ENCODE results near the gene LILRA1. TPM values are rescaled to one million over a fixed set of nuclear protein-coding genes. Genes with fewer than 3 reads are reported as not detected.
"Not testable (repeated sequence)": the region's sequence is repeated elsewhere in the genome, so short reads cannot be mapped to it uniquely, and the experiment has no call there.

The LILRA1 gene
- polyA plus RNA-seq, 12 donors = 0.11 to 1.7 (median 0.43) TPM; not detected in 2

- DNase-seq = no peak
Observed at GRCh38 chr19:54576411-54576976, 16.9 kb upstream of the LILRA1 start.

DNA sequence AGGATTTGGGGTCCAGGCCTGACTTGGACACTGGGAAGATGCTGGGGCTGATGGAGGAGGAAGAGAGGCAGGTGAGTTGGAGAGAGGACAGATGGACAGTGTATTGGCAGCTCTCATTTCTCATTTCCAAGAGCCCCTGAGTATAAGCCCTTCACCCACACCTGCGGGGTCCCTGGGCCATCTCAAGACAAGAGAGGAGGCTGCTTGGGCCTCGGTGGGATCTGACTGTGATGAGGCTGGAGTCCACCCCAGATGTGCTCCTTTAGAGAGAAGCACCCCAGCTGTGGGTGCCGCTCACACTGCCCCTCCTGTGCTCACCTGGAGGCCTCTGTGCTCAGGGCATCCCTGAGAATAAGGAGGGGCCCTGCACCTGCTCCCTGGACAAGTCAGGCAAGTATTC is 16.1 kb upstream of the LILRA1 start:
- DNase-seq = no peak

DNA sequence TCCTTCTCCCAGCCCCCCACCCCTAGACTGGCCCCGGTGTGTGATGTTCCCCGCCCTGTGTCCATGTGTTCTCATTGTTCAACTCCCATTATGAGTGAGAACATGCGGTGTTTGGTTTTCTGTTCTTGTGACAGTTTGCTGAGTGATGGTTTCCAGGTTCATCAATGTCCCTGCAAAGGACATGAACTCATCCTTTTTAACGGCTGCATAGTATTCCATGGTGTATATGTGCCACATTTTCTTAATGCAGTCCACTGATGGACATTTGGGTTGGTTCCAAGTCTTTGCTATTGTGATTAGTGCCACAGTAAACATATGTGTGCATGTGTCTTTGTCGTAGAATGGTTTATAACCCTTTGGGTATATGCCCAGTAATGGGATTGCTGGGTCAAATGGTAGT is 15.2 kb upstream of the LILRA1 start:
- DNase-seq = not testable (repeated sequence)

DNA sequence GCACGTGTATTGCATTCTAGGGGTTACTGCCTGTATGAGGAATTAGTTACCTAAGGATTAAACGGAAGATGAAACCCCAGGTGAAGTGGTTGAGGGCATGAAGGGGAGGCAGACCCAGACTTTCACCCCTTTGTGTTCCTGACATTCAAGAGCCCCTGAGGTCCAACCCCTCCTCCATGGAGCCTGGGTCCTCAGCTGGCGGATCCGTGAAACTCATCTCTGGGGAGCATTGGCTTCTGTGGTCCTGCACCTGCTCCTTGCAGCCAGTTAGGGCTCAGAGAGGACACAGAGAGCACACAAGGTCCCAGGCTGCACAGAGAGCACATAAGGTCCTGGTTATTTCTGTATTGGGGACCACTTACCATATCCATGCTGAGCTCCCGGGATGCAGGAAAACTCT is 7.0 kb upstream of the LILRA1 start:
- no peak for DNase-seq

GRCh38 chr19:54587026-54587425 is 6.4 kb upstream of the LILRA1 start:
- DNase-seq = no peak

- not testable (repeated sequence) for DNase-seq
Observed at GRCh38 chr19:54593931-54594626, 647 bp downstream of the LILRA1 start.

DNA sequence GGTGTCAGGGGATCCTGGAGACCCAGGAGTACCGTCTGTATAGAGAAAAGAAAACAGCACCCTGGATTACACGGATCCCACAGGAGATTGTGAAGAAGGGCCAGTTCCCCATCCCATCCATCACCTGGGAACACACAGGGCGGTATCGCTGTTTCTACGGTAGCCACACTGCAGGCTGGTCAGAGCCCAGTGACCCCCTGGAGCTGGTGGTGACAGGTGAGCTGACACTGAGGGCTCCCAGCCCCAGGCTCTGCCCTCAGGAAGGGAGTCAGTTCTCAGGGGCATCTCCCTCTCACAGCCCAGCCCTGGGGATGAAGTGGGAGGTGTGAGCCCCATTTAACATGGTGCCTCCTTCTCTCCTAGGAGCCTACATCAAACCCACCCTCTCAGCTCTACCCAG is 1.3 kb downstream of the LILRA1 start:
- no peak for DNase-seq

DNA sequence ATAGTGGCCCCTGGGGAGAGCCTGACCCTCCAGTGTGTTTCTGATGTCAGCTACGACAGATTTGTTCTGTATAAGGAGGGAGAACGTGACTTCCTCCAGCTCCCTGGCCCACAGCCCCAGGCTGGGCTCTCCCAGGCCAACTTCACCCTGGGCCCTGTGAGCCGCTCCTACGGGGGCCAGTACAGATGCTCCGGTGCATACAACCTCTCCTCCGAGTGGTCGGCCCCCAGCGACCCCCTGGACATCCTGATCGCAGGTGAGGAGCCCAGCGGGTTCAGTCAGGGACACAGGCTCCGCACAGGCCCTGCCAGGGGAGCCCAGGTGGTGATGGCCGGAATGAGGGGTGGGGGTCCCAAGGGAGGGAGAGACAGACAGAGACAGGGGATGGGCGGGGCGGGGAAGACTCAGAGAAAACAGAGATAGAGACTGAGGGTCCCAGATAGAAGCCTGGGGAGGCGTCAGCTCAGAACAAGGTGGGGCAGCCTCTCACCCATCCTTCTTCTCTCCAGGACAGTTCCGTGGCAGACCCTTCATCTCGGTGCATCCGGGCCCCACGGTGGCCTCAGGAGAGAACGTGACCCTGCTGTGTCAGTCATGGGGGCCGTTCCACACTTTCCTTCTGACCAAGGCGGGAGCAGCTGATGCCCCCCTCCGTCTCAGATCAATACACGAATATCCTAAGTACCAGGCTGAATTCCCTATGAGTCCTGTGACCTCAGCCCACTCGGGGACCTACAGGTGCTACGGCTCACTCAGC is 2.4 kb downstream of the LILRA1 start:
- DNase-seq = not testable (repeated sequence)

GRCh38 chr19:54600212-54600611 is 6.8 kb downstream of the LILRA1 start:
- no peak for DNase-seq

DNA sequence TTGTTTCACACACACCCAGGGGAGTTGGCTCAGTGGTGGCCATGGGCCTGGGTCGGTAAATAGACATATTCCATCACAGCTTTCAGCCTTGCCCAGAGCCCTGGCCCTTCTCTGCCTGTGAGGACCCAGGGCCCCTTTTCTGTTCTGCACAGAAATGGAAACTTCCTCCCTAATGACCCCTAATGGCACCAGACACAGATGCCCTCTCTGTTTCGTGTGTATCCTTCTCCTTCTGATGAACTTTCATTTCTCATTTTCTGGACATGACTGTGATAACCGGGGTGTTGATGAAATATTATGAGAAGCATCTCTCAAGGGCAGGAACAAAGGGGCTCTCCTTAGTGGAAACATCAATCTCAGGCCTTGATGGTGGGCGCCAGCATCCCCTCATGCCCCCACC is 12.8 kb downstream of the LILRA1 start:
- no peak for DNase-seq

DNA sequence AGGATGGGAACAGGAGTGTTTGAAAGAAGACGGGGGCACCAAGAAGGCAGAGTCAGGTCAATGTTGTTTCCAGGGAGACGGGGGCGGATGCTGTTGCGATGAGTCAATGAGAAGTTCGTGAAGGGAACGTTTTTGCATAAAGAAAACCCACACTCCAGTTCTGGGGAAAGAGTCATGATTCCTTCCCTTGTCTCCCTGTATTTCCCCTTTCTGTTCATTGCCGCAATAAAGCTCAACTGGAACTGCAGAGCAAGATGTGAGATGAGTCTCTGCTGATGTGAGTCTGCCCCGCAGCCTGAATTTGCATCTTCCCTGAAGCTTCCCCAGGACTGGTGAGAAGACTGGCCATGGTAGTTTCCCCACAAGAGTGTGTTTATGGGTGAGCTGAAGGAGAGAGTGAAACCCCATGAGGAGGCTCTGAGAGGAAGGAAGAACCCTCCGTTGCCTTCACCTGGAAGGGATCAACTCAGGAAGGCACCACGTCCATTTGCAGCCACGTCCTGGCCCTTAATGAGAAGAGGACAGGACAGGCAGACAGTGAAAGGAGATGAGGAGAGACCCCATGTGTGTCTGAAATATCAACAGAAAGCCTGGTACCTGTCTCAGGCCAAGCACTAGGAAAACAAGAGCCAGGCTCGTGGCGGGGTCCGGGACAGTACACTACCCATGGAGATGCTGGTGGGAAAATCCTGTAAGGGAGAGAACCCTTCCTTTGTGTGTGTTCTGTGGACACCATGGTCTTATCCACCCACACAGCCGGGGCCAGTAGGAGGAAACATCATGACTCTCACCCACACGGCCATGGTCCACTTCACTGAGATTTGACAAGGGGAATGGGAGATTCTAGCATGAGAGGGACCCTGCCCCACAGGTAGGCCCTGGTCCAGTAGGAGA is 13.7 kb downstream of the LILRA1 start:
- no peak for DNase-seq

- no peak for DNase-seq
Observed at GRCh38 chr19:54607785-54608150, 14.3 kb downstream of the LILRA1 start.

DNA sequence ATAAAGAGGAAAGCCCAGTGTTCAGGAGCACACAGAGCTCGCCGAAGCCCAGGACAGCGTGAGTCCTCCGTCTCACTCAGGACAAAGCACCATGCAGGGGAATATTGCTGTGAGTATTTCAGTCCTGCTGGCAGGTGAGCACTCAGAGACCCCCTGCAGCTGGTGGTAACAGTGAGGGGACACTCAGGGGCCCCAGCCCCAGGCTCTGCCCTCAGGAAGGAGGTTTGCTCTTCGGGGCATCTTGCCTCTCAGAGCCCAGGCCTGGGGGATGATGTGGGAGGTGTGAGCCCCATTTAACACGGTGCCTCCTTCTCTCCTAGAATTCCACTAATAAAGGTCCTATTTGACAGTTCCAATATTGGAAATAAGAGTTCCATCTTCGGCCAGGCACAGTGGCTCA is 14.8 kb downstream of the LILRA1 start:
- no peak for DNase-seq

- DNase-seq = no peak
Observed at GRCh38 chr19:54608792-54609191, 15.4 kb downstream of the LILRA1 start.

- no peak for DNase-seq
Observed at GRCh38 chr19:54609356-54609791, 15.9 kb downstream of the LILRA1 start.

DNA sequence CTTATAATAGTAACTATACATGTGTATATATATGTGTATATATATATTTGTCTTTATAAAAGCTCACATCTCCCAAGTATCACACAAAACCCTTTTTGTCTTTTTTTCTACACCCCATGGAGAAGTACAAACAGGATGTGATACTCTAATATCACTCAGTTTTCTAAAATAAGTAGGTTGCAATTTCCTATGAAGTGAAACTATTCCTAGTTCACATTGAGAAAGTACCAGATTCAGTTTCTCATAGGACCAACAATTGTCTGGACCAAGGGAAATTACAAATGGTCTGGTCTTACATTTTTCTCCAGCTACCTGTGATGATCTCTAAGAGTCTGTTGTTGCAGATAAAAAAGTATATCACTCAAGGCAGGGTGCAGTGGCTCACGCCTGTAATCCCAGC is 19.0 kb downstream of the LILRA1 start:
- DNase-seq = no peak

DNA sequence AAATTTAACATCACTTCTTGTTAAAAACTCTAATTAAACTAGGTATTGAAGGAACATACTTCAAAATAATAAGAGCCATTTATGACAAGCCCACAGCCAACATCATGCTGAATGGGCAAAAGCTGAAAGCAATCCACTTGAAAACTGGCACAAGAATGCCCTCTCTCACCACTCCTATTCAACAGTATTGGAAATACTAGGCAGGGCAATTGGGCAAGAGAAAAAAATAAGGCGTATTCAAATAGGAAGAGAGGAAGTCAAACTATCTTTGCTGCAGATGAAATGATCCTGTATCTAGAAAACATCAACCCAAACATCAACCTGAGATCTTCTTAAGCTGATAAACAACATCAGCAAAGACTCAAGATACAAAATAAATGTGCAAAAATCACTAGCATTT is 21.3 kb downstream of the LILRA1 start:
- DNase-seq = no peak

GRCh38 chr19:54616057-54616456 is 22.6 kb downstream of the LILRA1 start:
- no peak for DNase-seq

DNA sequence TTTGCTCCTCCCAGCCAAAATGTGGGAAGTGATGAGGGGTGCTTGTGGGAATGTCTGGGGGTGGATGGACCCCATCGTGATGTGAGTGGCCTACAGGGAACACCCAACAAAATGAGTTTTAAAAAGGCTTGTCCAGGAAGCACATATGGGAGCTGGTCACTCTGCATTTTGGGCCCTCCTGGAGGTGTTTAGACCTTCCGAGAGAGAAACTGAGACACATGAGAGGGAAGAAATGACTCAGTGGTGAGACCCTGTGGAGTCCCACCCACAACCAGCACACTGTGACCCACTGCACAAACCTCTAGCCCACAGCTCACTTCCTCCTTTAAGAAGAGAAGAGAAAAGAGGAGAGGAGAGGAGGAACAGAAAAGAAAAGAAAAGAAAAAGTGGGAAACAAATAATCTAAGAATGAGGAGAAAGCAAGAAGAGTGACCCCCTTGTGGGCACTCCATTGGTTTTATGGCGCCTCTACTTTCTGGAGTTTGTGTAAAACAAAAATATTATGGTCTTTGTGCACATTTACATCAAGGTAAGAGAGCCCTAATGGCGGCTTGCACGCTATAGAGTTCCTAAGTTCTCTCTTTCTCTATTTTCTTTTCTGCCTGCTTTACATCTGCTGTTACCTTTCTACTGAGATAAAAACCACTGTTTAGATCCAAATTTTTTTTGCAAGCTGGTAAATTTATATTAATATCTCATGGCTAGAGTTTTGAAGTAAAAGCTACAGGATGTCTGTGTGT is 23.6 kb downstream of the LILRA1 start:
- DNase-seq = no peak

GRCh38 chr19:54620464-54620863 is 27.0 kb downstream of the LILRA1 start:
- DNase-seq = no peak

GRCh38 chr19:54622431-54622830 is 29.0 kb downstream of the LILRA1 start:
- DNase-seq = no peak
